WTC11 (cell line): Measurements from ENCODE around the gene XPR1. TPM values are rescaled to one million over a fixed set of nuclear protein-coding genes. Genes with fewer than 3 reads are reported as not detected.

Source experiments
- ATAC-seq: fragments of 200-7000 bp; cut with Tn5 transposase; 2 replicates; pipeline ENCODE4 v1.10.0; 2021; ENCODE audit warnings: mild to moderate bottlenecking, moderate library complexity
- CTCF ChIA-PET: fragments of 300-600 bp; sonication (Branson Sonifier 250); formaldehyde crosslinking; loops from one replicate; lab custom pipeline; 2021; ENCODE audit warnings: antibody characterized with exemption; lab: Charles Lee
- POLR2A ChIA-PET: fragments of 350-600 bp; sonication (Branson Sonifier 250); formaldehyde crosslinking; loops from one replicate; lab custom pipeline; 2021; ENCODE audit warnings: antibody characterized with exemption; lab: Charles Lee
- DNase-seq: peaks from one replicate; pipeline ENCODE4 v3.0.0; 2021; ENCODE audit warnings: low spot score
- H3K27ac Mint-ChIP-seq: 2 replicates; pipeline ENCODE4 v1.8.0; 2021; ENCODE audit warnings: mixed read lengths
- H3K27me3 Mint-ChIP-seq: 2 replicates; pipeline ENCODE4 v1.8.0; 2021; ENCODE audit warnings: low read depth, mild to moderate bottlenecking, moderate library complexity, mixed read lengths
- H3K36me3 Mint-ChIP-seq: 2 replicates; pipeline ENCODE4 v1.8.0; 2021; ENCODE audit warnings: mixed read lengths
- H3K4me1 Mint-ChIP-seq: 2 replicates; pipeline ENCODE4 v1.8.0; 2022; ENCODE audit warnings: mixed read lengths
- H3K4me3 Mint-ChIP-seq: 2 replicates; pipeline ENCODE4 v1.8.0; 2021; ENCODE audit warnings: mild to moderate bottlenecking, moderate library complexity, mixed read lengths
- H3K9me3 Mint-ChIP-seq: 2 replicates; pipeline ENCODE4 v1.8.0; 2021; ENCODE audit warnings: mixed read lengths
- ARID4B ChIP-seq: sonication (generic); formaldehyde crosslinking; IDR thresholded peaks from 2 replicates; pipeline ENCODE4 v1.8.0; 2023; ENCODE audit warnings: missing genetic modification reagents, mild to moderate bottlenecking, borderline replicate concordance
- CDX4 ChIP-seq: fragments of 250-450 bp; sonication (Bioruptor Pico); IDR thresholded peaks from 2 replicates; pipeline ENCODE4 v1.9.0; 2021; ENCODE audit warnings: moderate library complexity, mild to moderate bottlenecking, inconsistent platforms, borderline replicate concordance
- CREB1 ChIP-seq: sonication (generic); formaldehyde crosslinking; IDR thresholded peaks from 2 replicates; pipeline ENCODE4 v1.8.0; 2023; ENCODE audit warnings: mild to moderate bottlenecking, missing genetic modification reagents
- CTCF ChIP-seq: fragments of 200-600 bp; IDR thresholded peaks from 2 replicates; pipeline ENCODE4 v1.8.0; 2022; ENCODE audit warnings: antibody characterized with exemption
- IRF1 ChIP-seq: sonication (generic); formaldehyde crosslinking; IDR thresholded peaks from 2 replicates; pipeline ENCODE4 v1.8.0; 2023; ENCODE audit warnings: missing genetic modification reagents
- NFATC4 ChIP-seq: fragments of 250-450 bp; sonication (Bioruptor Pico); IDR thresholded peaks from 2 replicates; pipeline ENCODE4 v1.9.0; 2021; ENCODE audit warnings: mild to moderate bottlenecking
- NR3C1 ChIP-seq: sonication (generic); formaldehyde crosslinking; conservative IDR thresholded peaks from 2 replicates; pipeline ENCODE4 v1.8.1; 2023; ENCODE audit warnings: low read depth, mild to moderate bottlenecking, missing genetic modification reagents
- PRDM15 ChIP-seq: sonication (generic); formaldehyde crosslinking; IDR thresholded peaks from 2 replicates; pipeline ENCODE4 v1.8.0; 2022; ENCODE audit warnings: missing genetic modification reagents
- PRRX2 ChIP-seq: fragments of 250-450 bp; sonication (Bioruptor Pico); IDR thresholded peaks from 2 replicates; pipeline ENCODE4 v1.8.0; 2021; ENCODE audit warnings: mild to moderate bottlenecking
- USF2 ChIP-seq: sonication (generic); formaldehyde crosslinking; IDR thresholded peaks from 2 replicates; pipeline ENCODE4 v1.8.1; 2023; ENCODE audit warnings: mild to moderate bottlenecking, missing genetic modification reagents, moderate library complexity
- ZBTB21 ChIP-seq: sonication (generic); formaldehyde crosslinking; IDR thresholded peaks from 2 replicates; pipeline ENCODE4 v1.8.1; 2023; ENCODE audit warnings: mild to moderate bottlenecking, missing genetic modification reagents, borderline replicate concordance
- ZBTB43 ChIP-seq: sonication (generic); formaldehyde crosslinking; IDR thresholded peaks from 2 replicates; pipeline ENCODE4 v1.8.1; 2023; ENCODE audit warnings: mild to moderate bottlenecking, missing genetic modification reagents
- ZNF138 ChIP-seq: sonication (generic); formaldehyde crosslinking; conservative IDR thresholded peaks from 2 replicates; pipeline ENCODE4 v1.8.1; 2022; ENCODE audit warnings: mild to moderate bottlenecking, moderate library complexity, missing genetic modification reagents
- ZNF317 ChIP-seq: sonication (generic); formaldehyde crosslinking; IDR thresholded peaks from 2 replicates; pipeline ENCODE4 v1.8.1; 2023; ENCODE audit warnings: low read depth, mild to moderate bottlenecking, moderate library complexity, missing genetic modification reagents, borderline replicate concordance
- ZNF425 ChIP-seq: fragments of 250-450 bp; sonication (Bioruptor Pico); conservative IDR thresholded peaks from 2 replicates; pipeline ENCODE4 v1.9.0; 2021; ENCODE audit warnings: mild to moderate bottlenecking
- total RNA-seq: library from RNA; stranded (reverse); gene quantifications from 3 replicates; pipeline ENCODE4 v1.2.3, GENCODE V29; 2021

Gene XPR1
- total RNA-seq, 1 experiment from 2014 or later, result 34.6 TPM

GRCh38 chr1:180777072-180777689 is 145.4 kb downstream of the XPR1 start (continued):
- TF ChIP-seq PRDM15 (CRISPR knock-in tag) (no peak), ZNF317 (CRISPR knock-in tag) (no peak), IRF1 (CRISPR knock-in tag) (no peak), PRRX2 (CRISPR knock-in tag) (no peak), NFATC4 (CRISPR knock-in tag) (no peak)

GRCh38 chr1:180778782-180779398 is 147.1 kb downstream of the XPR1 start:
- H3K4me1 Mint-ChIP-seq, result no peaks in the 10 kb centered on the region
- DNase-seq (peak; percentile 23), ATAC-seq (peak; percentile 71)
- H3K27ac Mint-ChIP-seq, result no peak overlapping the region
- ChIA-PET CTCF (interaction anchor here (0.7 to 1.6 kb wide), 8 partner anchors 8 to 263 kb away, joined by 3 to 6 read pairs (median 3); no protein-coding TSS in a partner anchor), POLR2A (no interaction called here)
- no peaks in the 10 kb centered on the region for H3K27me3 Mint-ChIP-seq
- no peaks in the 10 kb centered on the region for H3K9me3 Mint-ChIP-seq
- TF ChIP-seq ZBTB43 (CRISPR knock-in tag) (no peak), CTCF (peak; percentile 40; the same call in 1 of the 2 replicates)
- TF ChIP-seq, all 79 proteins: peak for 1
- Mint-ChIP-seq H3K4me3 (no peak overlapping the region), H3K36me3 (no peaks in the 10 kb centered on the region)

- no peak overlapping the region for H3K27ac Mint-ChIP-seq
- no peaks in the 10 kb centered on the region for H3K9me3 Mint-ChIP-seq
- H3K4me3 Mint-ChIP-seq, result no peak overlapping the region
- POLR2A ChIA-PET, result no interaction called here
- no peaks in the 10 kb centered on the region for H3K36me3 Mint-ChIP-seq
- no peaks in the 10 kb centered on the region for H3K4me1 Mint-ChIP-seq
- CTCF ChIA-PET, result interaction anchor here (1.3 kb wide), 1 partner anchor 27 kb away, joined by 3 read pairs; no protein-coding TSS in a partner anchor
- H3K27me3 Mint-ChIP-seq, result no peaks in the 10 kb centered on the region
- ATAC-seq (no peak), DNase-seq (no peak)
- TF ChIP-seq CREB1 (CRISPR knock-in tag) (no peak), ARID4B (CRISPR knock-in tag) (no peak), ZBTB21 (CRISPR knock-in tag) (no peak), ZNF138 (CRISPR knock-in tag) (no peak), ZNF425 (CRISPR knock-in tag) (no peak), USF2 (CRISPR knock-in tag) (no peak), NR3C1 (CRISPR knock-in tag) (no peak), CDX4 (CRISPR knock-in tag) (no peak)
Observed at GRCh38 chr1:180779584-180779983, 147.8 kb downstream of the XPR1 start.
